B cell (primary cell): ENCODE measurements around the gene FIGNL2. TPM values are rescaled to one million over a fixed set of nuclear protein-coding genes. Genes with fewer than 3 reads are reported as not detected.

ENCODE experiments used
- ATAC-seq: fragments of 200-7000 bp; cut with Tn5 transposase; one replicate; pipeline ENCODE4 v1.10.0; 2021; ENCODE audit warnings: low read depth, mild to moderate bottlenecking, moderate number of reproducible peaks, moderate library complexity
- CTCF ChIA-PET: fragments of 350-600 bp; sonication (Branson Sonifier 250); formaldehyde crosslinking; loops from one replicate; lab custom pipeline; 2021; ENCODE audit warnings: antibody characterized with exemption, inconsistent platforms; lab: Charles Lee
- POLR2A ChIA-PET: fragments of 350-600 bp; sonication (Branson Sonifier 250); formaldehyde crosslinking; loops from one replicate; lab custom pipeline; 2021; ENCODE audit warnings: antibody characterized with exemption; lab: Charles Lee
- DNase-seq: peaks from one replicate; pipeline ENCODE4 v3.0.0; 2013
- H2AFZ ChIP-seq: 2 replicates; pipeline ENCODE4 v1.6.1; 2012; ENCODE audit warnings: mild to moderate bottlenecking, low read depth, low read length; ENCODE audit not compliant: insufficient read depth, poor library complexity, severe bottlenecking
- H3K27ac ChIP-seq, 2 donors: 1 replicate in 1 of 2; 2 replicates in 1 of 2; pipeline ENCODE4 v1.5.1; 2012 to 2013; ENCODE audit warnings: low read length in 2 of 2, mild to moderate bottlenecking in 2 of 2, moderate library complexity in 1 of 2
- H3K27me3 ChIP-seq, 4 experiments: fragments of 200-600 bp in 1 of 4; sonication (generic) in 1 of 4; replicated peaks in 1 of 4; 1 replicate in 2 of 4; 2 replicates in 2 of 4; pipeline versions ENCODE4 v1.6.1 to v1.7.0; 2013 to 2016; ENCODE audit warnings: low read length in 3 of 4, mild to moderate bottlenecking in 2 of 4, mixed read lengths in 1 of 4, moderate library complexity in 1 of 4; ENCODE audit not compliant: insufficient read depth in 4 of 4, control insufficient read depth in 3 of 4; ENCODE audit errors: control extremely low read depth in 1 of 4
- H3K36me3 ChIP-seq, 2 experiments: replicated peaks in 1 of 2; 1 replicate in 1 of 2; 2 replicates in 1 of 2; pipeline versions ENCODE4 v1.6.1 to v1.7.1; 2013; ENCODE audit warnings: low read length in 1 of 2; ENCODE audit not compliant: insufficient read depth in 2 of 2, control insufficient read depth in 1 of 2; ENCODE audit errors: control extremely low read depth in 1 of 2, extremely low read depth in 1 of 2
- H3K4me1 ChIP-seq, 2 donors: fragments of 200-600 bp in 1 of 2; sonication (generic) in 1 of 2; 1 replicate in 1 of 2; 2 replicates in 1 of 2; pipeline versions ENCODE4 v1.5.1 to v1.6.1; 2013 to 2017; ENCODE audit warnings: low read length in 2 of 2; ENCODE audit not compliant: control insufficient read depth in 2 of 2, insufficient read depth in 2 of 2
- H3K4me2 ChIP-seq: replicated peaks from 2 replicates; pipeline ENCODE3; 2012; ENCODE audit warnings: mild to moderate bottlenecking, low read depth, low read length; ENCODE audit not compliant: poor library complexity, severe bottlenecking
- H3K4me3 ChIP-seq, 5 experiments: fragments of 200-600 bp in 1 of 5; sonication (generic) in 1 of 5; 1 replicate in 3 of 5; 2 replicates in 2 of 5; pipeline versions ENCODE4 v1.5.1 to v1.7.0; 2011 to 2016; ENCODE audit warnings: low read length in 4 of 5, mild to moderate bottlenecking in 4 of 5, low read depth in 2 of 5, control low read depth in 1 of 5, moderate library complexity in 1 of 5; ENCODE audit not compliant: insufficient read depth in 1 of 5; ENCODE audit errors: control extremely low read depth in 1 of 5, extremely low read depth in 1 of 5
- H3K79me2 ChIP-seq: fragments of 200-600 bp; sonication (generic); one replicate; pipeline ENCODE4 v1.6.0; 2016; ENCODE audit warnings: low read length; ENCODE audit not compliant: control insufficient read depth, insufficient read depth
- H3K9ac ChIP-seq: fragments of 200-600 bp; sonication (generic); 2 replicates; pipeline ENCODE4 v1.6.1; 2017; ENCODE audit warnings: mild to moderate bottlenecking, low read length, moderate library complexity
- H3K9me3 ChIP-seq, 3 donors: one replicate each; pipeline versions ENCODE4 v1.6.1 to v1.7.1; 2013; ENCODE audit warnings: low read length in 2 of 3; ENCODE audit not compliant: control insufficient read depth in 2 of 3, insufficient read depth in 1 of 3; ENCODE audit errors: control extremely low read depth in 1 of 3
- H4K20me1 ChIP-seq: 2 replicates; pipeline ENCODE4 v1.6.0; 2012; ENCODE audit warnings: mild to moderate bottlenecking, low read length; ENCODE audit not compliant: insufficient read depth, control insufficient read depth, poor library complexity, severe bottlenecking
- H3K27ac Mint-ChIP-seq: one replicate; pipeline ENCODE4 v1.8.0; 2021; ENCODE audit warnings: mixed read lengths
- H3K27me3 Mint-ChIP-seq: one replicate; pipeline ENCODE4 v1.8.0; 2021; ENCODE audit warnings: mixed read lengths
- H3K4me1 Mint-ChIP-seq: one replicate; pipeline ENCODE4 v1.8.0; 2021; ENCODE audit warnings: mixed read lengths
- H3K4me3 Mint-ChIP-seq: one replicate; pipeline ENCODE4 v1.8.0; 2021; ENCODE audit warnings: mixed read lengths
- H3K9me3 Mint-ChIP-seq: one replicate; pipeline ENCODE4 v1.8.0; 2022; ENCODE audit warnings: mixed read lengths; ENCODE audit not compliant: insufficient read depth
- CTCF ChIP-seq: fragments of 200-600 bp; IDR thresholded peaks from one replicate; pipeline ENCODE4 v1.8.0; 2022; ENCODE audit warnings: antibody characterized with exemption, mild to moderate bottlenecking
- EZH2 ChIP-seq: IDR thresholded peaks from 2 replicates; pipeline ENCODE4 v1.6.1; 2012; ENCODE audit warnings: borderline replicate concordance, low read depth, mild to moderate bottlenecking, moderate library complexity, low read length; ENCODE audit not compliant: insufficient read depth, poor library complexity, severe bottlenecking
- WGBS: methylation state at CpG from one replicate; pipeline ENCODE4 v1.1.5; 2013; ENCODE audit warnings: missing lambda C conversion rate; ENCODE audit not compliant: insufficient coverage; 5-methylcytosine and 5-hydroxymethylcytosine counted together
- intact Hi-C: fragments of 100-400 bp; cut with micrococcal nuclease; formaldehyde crosslinking; loops from one replicate; pipeline ENCODE4 v1.10.0; 2022
- polyA plus RNA-seq: library from polyadenylated mRNA; depleted of rRNA; stranded (reverse); fragments of >200 nt; gene quantifications from 2 replicates; pipeline ENCODE4 v1.2.3, GENCODE V29; 2012
- total RNA-seq, 2 donors: library from RNA; stranded (reverse); fragments of 120-200 nt in 1 of 2; gene quantifications; 1 replicate in 1 of 2; 2 replicates in 1 of 2; pipeline versions ENCODE4 v1.2.3 to v1.2.4, GENCODE V29; 2013 to 2022

The FIGNL2 gene
- total and polyA plus RNA-seq, 2 donors (not counting 1 experiment from before 2014, with no cell fraction given): 0.16 to 0.79 TPM

GRCh38 chr12:51777457-51777856, 71.1 kb downstream of the FIGNL2 start:
- H3K27me3 ChIP-seq: no peaks in the 10 kb centered on the region
- no peaks in the 10 kb centered on the region for H3K79me2 ChIP-seq
- no peak overlapping the region for H3K4me3 ChIP-seq
- no peaks in the 10 kb centered on the region for H3K36me3 ChIP-seq
- no peak for ATAC-seq
- Mint-ChIP-seq H3K27ac (no peak overlapping the region), H3K27me3 (peaks cover 16% of the 10 kb centered on the region), H3K9me3 (no peaks in the 10 kb centered on the region), H3K4me1 (no peaks in the 10 kb centered on the region), H3K4me3 (no peak overlapping the region)
- no peak overlapping the region for H3K9ac ChIP-seq
- no peak for TF ChIP-seq EZH2
- no peak for TF ChIP-seq CTCF
- POLR2A ChIA-PET: no interaction called here
- CTCF ChIA-PET: no interaction called here
- H3K4me1 ChIP-seq: no peaks in the 10 kb centered on the region
- no peaks in the 10 kb centered on the region for H4K20me1 ChIP-seq
- intact Hi-C loops: no loop called here
- H3K9me3 ChIP-seq: no peaks in the 10 kb centered on the region
- H3K4me2 ChIP-seq: no peak overlapping the region
- H2AFZ ChIP-seq: no peak overlapping the region
- WGBS: 43% methylated on average over 1 of the region's 2 CpGs
- no peak overlapping the region for H3K27ac ChIP-seq
- DNase-seq: no peak

- Histone ChIP-seq H3K27me3 (peaks cover 0 to 4% (median 0%) of the 10 kb centered on the region in 4 experiments), H3K27ac (no peak overlapping the region), H3K4me3 (no peak overlapping the region), H3K79me2 (no peaks in the 10 kb centered on the region), H3K9ac (no peak overlapping the region), H3K4me2 (no peak overlapping the region), H3K4me1 (no peaks in the 10 kb centered on the region), H3K36me3 (no peaks in the 10 kb centered on the region), H4K20me1 (no peaks in the 10 kb centered on the region), H3K9me3 (no peaks in the 10 kb centered on the region), H2AFZ (no peak overlapping the region)
- WGBS: 89% methylated on average over 1 of the region's 2 CpGs
- H3K4me1 Mint-ChIP-seq: no peaks in the 10 kb centered on the region
- ChIA-PET POLR2A (no interaction called here), CTCF (no interaction called here)
- no peak for ATAC-seq
- no peak overlapping the region for H3K4me3 Mint-ChIP-seq
- intact Hi-C loops: no loop called here
- TF ChIP-seq CTCF: no peak
- no peak for TF ChIP-seq EZH2
- no peaks in the 10 kb centered on the region for H3K9me3 Mint-ChIP-seq
- DNase-seq: no peak
- no peak overlapping the region for H3K27ac Mint-ChIP-seq
- H3K27me3 Mint-ChIP-seq: peaks cover 11% of the 10 kb centered on the region
These were observed 73.6 kb downstream of the FIGNL2 start for GRCh38 chr12:51774933-51775332.
